ENCODE results near the gene CTAGE9.

CTAGE9 gene

GRCh38 chr6:131729550-131729949 lies 18.7 kb upstream of the CTAGE9 start:
- H3K4me3 ChIP-seq (ENCODE audit: low read depth, low read length) = no peak overlapping the region
- DNase-seq (ENCODE audit: low read depth) = no peak
- in situ Hi-C loops (cut with HindIII; ENCODE audit: low sequenced_read_pairs) = no loop called here
- no peak for TF ChIP-seq CTCF (IDR thresholded peaks at IDR 0.05; ENCODE audit: low read depth, low read length, missing control alignments)

- no peak for TF ChIP-seq CTCF (IDR thresholded peaks at IDR 0.05; ENCODE audit: low read depth, low read length, missing control alignments)
- H3K4me3 ChIP-seq (ENCODE audit: low read depth, low read length) = no peak overlapping the region
- DNase-seq (ENCODE audit: low read depth) = peak; percentile 26
- in situ Hi-C loops (cut with HindIII; ENCODE audit: low sequenced_read_pairs) = no loop called here
These were observed 17.6 kb upstream of the CTAGE9 start for GRCh38 chr6:131728296-131728939.

- no peak for TF ChIP-seq CTCF (IDR thresholded peaks at IDR 0.05; ENCODE audit: low read depth, low read length, missing control alignments)
- no peak overlapping the region for H3K4me3 ChIP-seq (ENCODE audit: low read depth, low read length)
- in situ Hi-C loops (cut with HindIII; ENCODE audit: low sequenced_read_pairs) = no loop called here
- no peak for DNase-seq (ENCODE audit: low read depth)
These were observed 17.1 kb upstream of the CTAGE9 start for GRCh38 chr6:131727868-131728267.

GRCh38 chr6:131727467-131727866 lies 16.6 kb upstream of the CTAGE9 start:
- in situ Hi-C loops (cut with HindIII; ENCODE audit: low sequenced_read_pairs) = no loop called here
- no peak for TF ChIP-seq CTCF (IDR thresholded peaks at IDR 0.05; ENCODE audit: low read depth, low read length, missing control alignments)
- no peak for DNase-seq (ENCODE audit: low read depth)
- no peak overlapping the region for H3K4me3 ChIP-seq (ENCODE audit: low read depth, low read length)

GRCh38 chr6:131724114-131724513 lies 13.3 kb upstream of the CTAGE9 start:
- no peak for DNase-seq (ENCODE audit: low read depth)
- TF ChIP-seq CTCF (IDR thresholded peaks at IDR 0.05; ENCODE audit: low read depth, low read length, missing control alignments) = no peak
- no peak overlapping the region for H3K4me3 ChIP-seq (ENCODE audit: low read depth, low read length)
- in situ Hi-C loops (cut with HindIII; ENCODE audit: low sequenced_read_pairs) = no loop called here

GRCh38 chr6:131721161-131721560 lies 10.3 kb upstream of the CTAGE9 start:
- no peak overlapping the region for H3K4me3 ChIP-seq (ENCODE audit: low read depth, low read length)
- in situ Hi-C loops (cut with HindIII; ENCODE audit: low sequenced_read_pairs) = no loop called here
- DNase-seq (ENCODE audit: low read depth) = no peak
- no peak for TF ChIP-seq CTCF (IDR thresholded peaks at IDR 0.05; ENCODE audit: low read depth, low read length, missing control alignments)
